Measurements from ENCODE around the gene TXNDC8.

DNA sequence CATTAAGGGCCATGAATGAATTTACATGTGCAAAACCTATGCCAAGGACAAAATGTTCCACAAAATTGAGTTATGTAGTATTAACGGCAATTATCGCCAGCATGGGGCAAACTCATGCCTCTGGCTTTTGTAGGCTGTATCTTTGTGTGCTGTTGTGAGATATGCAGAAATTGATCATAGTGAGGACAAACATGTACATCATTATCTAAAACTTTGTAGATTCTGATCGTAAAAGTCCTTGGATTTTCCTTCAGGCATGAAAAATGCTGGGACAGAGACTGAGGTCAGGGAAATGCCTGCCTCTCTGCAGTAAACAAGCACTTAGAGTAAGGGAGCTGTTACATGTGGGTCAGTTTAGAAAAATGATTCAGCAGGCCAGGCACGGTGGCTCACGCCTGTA lies 5.9 kb upstream of the TXNDC8 start:
- no peak for TF ChIP-seq CTCF (conservative IDR thresholded peaks at IDR 0.05; ENCODE audit: low read depth, low read length)
- no peak for TF ChIP-seq EZH2phosphoT487 (IDR thresholded peaks at IDR 0.05; ENCODE audit: borderline replicate concordance, low read length)
- no peak for TF ChIP-seq EZH2 (IDR thresholded peaks at IDR 0.05; ENCODE audit: low read length, unreplicated experiment)

All from PC-3 (cell line).